IMR-90 (cell line): ENCODE measurements around the gene ATP8B4. TPM values are rescaled to one million over a fixed set of nuclear protein-coding genes. Genes with fewer than 3 reads are reported as not detected.

Experiments
- ATAC-seq: fragments of 200-7000 bp; cut with Tn5 transposase; 2 replicates; pipeline ENCODE4 v1.9.1; 2020; ENCODE audit warnings: low read depth, mild to moderate bottlenecking, moderate library complexity
- BruUV-seq: library from RNA; stranded (reverse); fragments of 400-500 nt; replicated peaks from 2 replicates; lab custom pipeline; 2021; lab: Mats Ljungman, UMichigan
- CTCF ChIA-PET: fragments of 300-600 bp; formaldehyde crosslinking; extraction: SDS; loops from one replicate; lab custom pipeline; 2021; ENCODE audit warnings: antibody characterized with exemption; lab: Yijun Ruan, JAX
- POLR2A ChIA-PET: fragments of 300-600 bp; sonication (Branson Sonifier 250); formaldehyde crosslinking; loops from one replicate; lab custom pipeline; 2022; ENCODE audit warnings: antibody characterized with exemption; ENCODE audit not compliant: unreplicated experiment; lab: Charles Lee
- DNase-seq: peaks from one replicate; pipeline ENCODE4 v3.0.0; 2013
- H2AFZ ChIP-seq: replicated peaks from 2 replicates; pipeline ENCODE3; 2013; ENCODE audit warnings: low read length, mild to moderate bottlenecking; ENCODE audit not compliant: poor library complexity
- H2AK5ac ChIP-seq: 2 replicates; pipeline ENCODE4 v1.6.1; 2013; ENCODE audit warnings: low read depth, low read length, inconsistent platforms
- H2AK9ac ChIP-seq: replicated peaks from 2 replicates; pipeline ENCODE3; 2013; ENCODE audit warnings: mild to moderate bottlenecking, low read depth, low read length, moderate library complexity; ENCODE audit not compliant: poor library complexity
- H2BK120ac ChIP-seq: 2 replicates; pipeline ENCODE4 v1.6.1; 2013; ENCODE audit warnings: low read depth, low read length, inconsistent platforms
- H2BK15ac ChIP-seq: 3 replicates; pipeline ENCODE4 v1.6.1; 2013; ENCODE audit warnings: low read depth, low read length, inconsistent platforms
- H2BK20ac ChIP-seq: 2 replicates; pipeline ENCODE4 v1.6.1; 2013; ENCODE audit warnings: low read depth, mild to moderate bottlenecking, inconsistent platforms, low read length, moderate library complexity
- H2BK5ac ChIP-seq: 2 replicates; pipeline ENCODE4 v1.6.1; 2013; ENCODE audit warnings: mild to moderate bottlenecking, low read depth, low read length, inconsistent platforms; ENCODE audit not compliant: poor library complexity, severe bottlenecking
- H3K14ac ChIP-seq: replicated peaks from 2 replicates; pipeline ENCODE4 v1.6.1; 2013; ENCODE audit warnings: low read depth, low read length, inconsistent platforms
- H3K18ac ChIP-seq: 2 replicates; pipeline ENCODE4 v1.6.1; 2013; ENCODE audit warnings: low read depth, low read length, control low read depth
- H3K23ac ChIP-seq: 2 replicates; pipeline ENCODE4 v1.6.1; 2013; ENCODE audit warnings: low read depth, low read length, inconsistent platforms
- H3K27ac ChIP-seq: 2 replicates; pipeline ENCODE4 v1.5.1; 2013; ENCODE audit warnings: mild to moderate bottlenecking, control low read depth, low read length; ENCODE audit not compliant: insufficient read depth
- H3K27me3 ChIP-seq: 2 replicates; pipeline ENCODE4 v1.6.1; 2013; ENCODE audit warnings: low read length; ENCODE audit not compliant: control insufficient read depth, insufficient read depth
- H3K36me3 ChIP-seq: 2 replicates; pipeline ENCODE4 v1.6.1; 2013; ENCODE audit warnings: low read length, mixed read lengths; ENCODE audit not compliant: control insufficient read depth, insufficient read depth
- H3K4ac ChIP-seq: 2 replicates; pipeline ENCODE4 v1.6.1; 2013; ENCODE audit warnings: low read depth, low read length, inconsistent platforms
- H3K4me1 ChIP-seq: 2 replicates; pipeline ENCODE4 v1.6.1; 2013; ENCODE audit warnings: low read length, mixed read lengths; ENCODE audit not compliant: control insufficient read depth, insufficient read depth
- H3K4me2 ChIP-seq: 2 replicates; pipeline ENCODE4 v1.6.1; 2013; ENCODE audit warnings: low read depth, mild to moderate bottlenecking, control low read depth, low read length, moderate library complexity
- H3K4me3 ChIP-seq: 2 replicates; pipeline ENCODE4 v1.5.1; 2013; ENCODE audit warnings: low read depth, mild to moderate bottlenecking, control low read depth, low read length, moderate library complexity; ENCODE audit not compliant: insufficient read depth
- H3K56ac ChIP-seq: 2 replicates; pipeline ENCODE4 v1.6.1; 2013; ENCODE audit warnings: low read length, inconsistent platforms; ENCODE audit not compliant: insufficient read depth; ENCODE audit errors: extremely low read depth
- H3K79me1 ChIP-seq, 2 experiments: 2 replicates each; pipeline ENCODE4 v1.6.1; 2013; ENCODE audit warnings: low read length in 2 of 2, inconsistent platforms in 1 of 2, low read depth in 1 of 2
- H3K9ac ChIP-seq: 2 replicates; pipeline ENCODE4 v1.6.1; 2013; ENCODE audit warnings: low read depth, low read length, control low read depth
- H3K9me1 ChIP-seq: 2 replicates; pipeline ENCODE4 v1.6.1; 2013; ENCODE audit warnings: low read length, inconsistent platforms; ENCODE audit not compliant: insufficient read depth
- H3K9me3 ChIP-seq: 2 replicates; pipeline ENCODE4 v1.6.1; 2013; ENCODE audit warnings: low read length; ENCODE audit not compliant: control insufficient read depth, insufficient read depth
- H4K20me1 ChIP-seq: 2 replicates; pipeline ENCODE4 v1.6.1; 2013; ENCODE audit warnings: low read length, inconsistent platforms; ENCODE audit not compliant: insufficient read depth
- H4K5ac ChIP-seq: 2 replicates; pipeline ENCODE4 v1.6.1; 2013; ENCODE audit warnings: mild to moderate bottlenecking, low read depth, low read length, control low read depth
- H4K8ac ChIP-seq, 2 experiments: 2 replicates each; pipeline ENCODE4 v1.6.1; 2013; ENCODE audit warnings: low read depth in 2 of 2, low read length in 2 of 2, control low read depth in 1 of 2, inconsistent platforms in 1 of 2
- H4K91ac ChIP-seq: 2 replicates; pipeline ENCODE4 v1.6.1; 2013; ENCODE audit warnings: low read depth, low read length, inconsistent platforms; ENCODE audit not compliant: insufficient read depth
- BHLHE40 ChIP-seq: fragments of 150-350 bp; IDR thresholded peaks from 2 replicates; pipeline ENCODE4 v1.6.1; 2016; ENCODE audit warnings: mild to moderate bottlenecking, low read depth, low read length
- CEBPB ChIP-seq: IDR thresholded peaks from 2 replicates; pipeline ENCODE4 v1.6.1; 2012; ENCODE audit warnings: low read depth, low read length, improper control_type of control experiment
- CHD1 ChIP-seq: IDR thresholded peaks from 2 replicates; pipeline ENCODE4 v1.6.1; 2012; ENCODE audit warnings: low read depth, low read length, improper control_type of control experiment
- FOS ChIP-seq: fragments of 150-350 bp; IDR thresholded peaks from 2 replicates; pipeline ENCODE4 v1.6.1; 2016; ENCODE audit warnings: low read depth, low read length
- MAFK ChIP-seq: IDR thresholded peaks from 2 replicates; pipeline ENCODE4 v1.6.1; 2012; ENCODE audit warnings: low read depth, low read length, improper control_type of control experiment
- MXI1 ChIP-seq: IDR thresholded peaks from 2 replicates; pipeline ENCODE4 v1.6.1; 2012; ENCODE audit warnings: low read depth, mild to moderate bottlenecking, low read length, moderate library complexity, borderline replicate concordance
- NFE2L2 ChIP-seq: fragments of 150-350 bp; IDR thresholded peaks from 2 replicates; pipeline ENCODE4 v1.6.1; 2016; ENCODE audit warnings: low read depth, mild to moderate bottlenecking, low read length
- RAD21 ChIP-seq: IDR thresholded peaks from 2 replicates; pipeline ENCODE4 v1.6.1; 2012; ENCODE audit warnings: low read length, improper control_type of control experiment
- SMC3 ChIP-seq: fragments of 150-350 bp; IDR thresholded peaks from 2 replicates; pipeline ENCODE4 v1.6.1; 2016; ENCODE audit warnings: low read depth, mild to moderate bottlenecking, antibody characterized with exemption, low read length, moderate library complexity
- WGBS, 2 experiments: methylation state at CpG; one replicate each; pipeline versions ENCODE4 v1.1.5 to v1.1.7; 2013; ENCODE audit warnings: missing lambda C conversion rate in 2 of 2; ENCODE audit not compliant: insufficient read length in 1 of 2; ENCODE audit errors: extremely low coverage in 2 of 2; 5-methylcytosine and 5-hydroxymethylcytosine counted together
- dilution Hi-C: fragments of 300-500 bp; cut with HindIII; formaldehyde crosslinking; loops from one replicate; pipeline ENCODE4 v1.14.3; 2018; ENCODE audit warnings: low sequenced_read_pairs; ENCODE audit not compliant: unreplicated experiment
- in situ Hi-C: fragments of 300-500 bp; cut with MboI; formaldehyde crosslinking; loops from 3 replicates; pipeline ENCODE4 v1.14.3; 2019; ENCODE audit warnings: low sequenced_read_pairs, inconsistent platforms, mixed read lengths
- intact Hi-C: fragments of 100-400 bp; cut with micrococcal nuclease; formaldehyde crosslinking; loops from 2 replicates; pipeline ENCODE4 v1.10.0; 2022
- polyA plus RNA-seq, 3 experiments: library from polyadenylated mRNA; depleted of rRNA; stranded (reverse); fragments of >200 nt; gene quantifications; 2 replicates each; pipeline ENCODE4 v1.2.3, GENCODE V29; 2012; ENCODE audit warnings: low replicate concordance in 1 of 3
- total RNA-seq: library from RNA; depleted of rRNA; stranded (reverse); fragments of >200 nt; gene quantifications from 2 replicates; pipeline ENCODE4 v1.2.3, GENCODE V29; 2012
- TF ChIP-seq, protein P1 (sequence below): conservative IDR thresholded peaks from 2 replicates; pipeline ENCODE4 v1.5.1; 2012; ENCODE audit warnings: mild to moderate bottlenecking, low read depth, low read length, improper control_type of control experiment

Gene ATP8B4
- total and polyA plus RNA-seq, 2 of the 4 experiments (the other 2 are of a cell fraction): 0.12 to 0.54 TPM

DNA sequence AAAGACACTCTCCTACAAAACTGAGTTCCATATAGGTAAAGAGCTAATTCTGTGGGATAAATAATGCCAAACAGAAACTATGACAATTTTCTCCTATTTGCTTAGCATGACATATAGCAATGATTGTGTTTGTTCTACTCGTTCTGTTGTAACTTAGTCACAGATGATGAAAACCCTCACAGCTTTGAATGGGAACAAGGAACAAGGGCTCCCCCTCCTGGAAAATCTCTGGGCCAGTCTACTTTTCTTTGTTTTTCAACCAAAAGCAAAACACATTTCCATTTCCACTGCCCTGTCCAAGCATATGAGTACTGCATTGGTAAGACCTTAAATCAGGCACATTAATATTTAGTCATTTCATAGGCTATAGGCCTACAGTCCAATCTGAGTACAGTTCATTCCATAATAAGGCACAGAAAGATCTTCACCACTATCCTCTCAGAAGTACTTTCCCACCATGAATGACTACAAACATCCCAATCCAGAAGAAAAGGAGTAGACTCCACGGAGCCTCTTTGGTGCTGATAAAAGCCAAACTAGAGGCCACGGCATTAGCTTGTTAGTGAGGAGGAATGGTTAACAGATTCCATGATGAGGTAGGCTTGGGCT lies 67.1 kb downstream of the ATP8B4 start:
- Histone ChIP-seq H2BK5ac (peak overlapping the region; percentile 93), H3K4me2 (peak overlapping the region; percentile 28; the same call in 1 of the 2 replicates)

More for the DNA sequence above, 67.1 kb downstream of the ATP8B4 start:
- peak overlapping the region; percentile 73 for H3K27ac ChIP-seq
- peak overlapping the region; percentile 66 for H2AK5ac ChIP-seq
- H4K5ac ChIP-seq: peak overlapping the region; percentile 95
- H2BK15ac ChIP-seq: peak overlapping the region; percentile 80
- 0 out of 4 replicates have a peak, but pooled peaks cover 0 to 5% of the 10 kb centered on the region in 2 experiments for H3K79me1 ChIP-seq
- H3K18ac ChIP-seq: peak overlapping the region; percentile 98
- ChIA-PET POLR2A (interaction anchor here (1.0 kb wide), 1 partner anchor 769 kb away, joined by 4 read pairs; no protein-coding TSS in a partner anchor), CTCF (interaction anchor here (0.5 to 1.6 kb wide), 6 partner anchors 150 to 816 kb away, joined by 3 to 10 read pairs (median 3); no protein-coding TSS in a partner anchor)
- H3K4me3 ChIP-seq: no peak overlapping the region
- intact Hi-C loops (loop anchor here (1.0 to 10.0 kb wide), 8 partner anchors 85 to 1190 kb away; partner anchors contain the start of genes COPS2, DTWD1 and FAM227B), dilution Hi-C loops (no loop called here), in situ Hi-C loops (loop anchor here (5.0 kb wide), 2 partner anchors 630 to 810 kb away; partner anchors contain the start of gene FGF7)
- peak overlapping the region; percentile 94 for H4K91ac ChIP-seq
- no peaks in the 10 kb centered on the region for H4K20me1 ChIP-seq
- DNase-seq (peak; percentile 91), ATAC-seq (peak; percentile 61)
- peak overlapping the region; percentile 46 for H2AK9ac ChIP-seq
- 50% methylated on average over 1 of the region's 3 CpGs; no CpG with 5 or more reads in 1 of the 2 experiments for WGBS, 2 experiments
- peak overlapping the region; percentile 38 to 86 for H4K8ac ChIP-seq
- H3K9ac ChIP-seq: peak overlapping the region; percentile 41
- H2BK20ac ChIP-seq: peak overlapping the region; percentile 97
- H3K56ac ChIP-seq: peak overlapping the region; percentile 37
- H3K23ac ChIP-seq: peak overlapping the region; percentile 31; the same call in 1 of the 2 replicates
- peaks cover 9% of the 10 kb centered on the region for H3K9me1 ChIP-seq
- H3K4me1 ChIP-seq: peaks cover 24% of the 10 kb centered on the region
- H2AFZ ChIP-seq: no peak overlapping the region
- no peaks in the 10 kb centered on the region; the same call in none of the 2 replicates for H3K9me3 ChIP-seq
- BruUV-seq: no TSS peak
- TF ChIP-seq BHLHE40: no peak; the same call in 1 of the 2 replicates
- TF ChIP-seq FOS: peak; percentile 37; the same call in 1 of the 2 replicates
- peak; percentile 95 for TF ChIP-seq RAD21
- peak; percentile 85 for TF ChIP-seq SMC3
- TF ChIP-seq, protein P1, sequence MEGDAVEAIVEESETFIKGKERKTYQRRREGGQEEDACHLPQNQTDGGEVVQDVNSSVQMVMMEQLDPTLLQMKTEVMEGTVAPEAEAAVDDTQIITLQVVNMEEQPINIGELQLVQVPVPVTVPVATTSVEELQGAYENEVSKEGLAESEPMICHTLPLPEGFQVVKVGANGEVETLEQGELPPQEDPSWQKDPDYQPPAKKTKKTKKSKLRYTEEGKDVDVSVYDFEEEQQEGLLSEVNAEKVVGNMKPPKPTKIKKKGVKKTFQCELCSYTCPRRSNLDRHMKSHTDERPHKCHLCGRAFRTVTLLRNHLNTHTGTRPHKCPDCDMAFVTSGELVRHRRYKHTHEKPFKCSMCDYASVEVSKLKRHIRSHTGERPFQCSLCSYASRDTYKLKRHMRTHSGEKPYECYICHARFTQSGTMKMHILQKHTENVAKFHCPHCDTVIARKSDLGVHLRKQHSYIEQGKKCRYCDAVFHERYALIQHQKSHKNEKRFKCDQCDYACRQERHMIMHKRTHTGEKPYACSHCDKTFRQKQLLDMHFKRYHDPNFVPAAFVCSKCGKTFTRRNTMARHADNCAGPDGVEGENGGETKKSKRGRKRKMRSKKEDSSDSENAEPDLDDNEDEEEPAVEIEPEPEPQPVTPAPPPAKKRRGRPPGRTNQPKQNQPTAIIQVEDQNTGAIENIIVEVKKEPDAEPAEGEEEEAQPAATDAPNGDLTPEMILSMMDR: peak; percentile 94
- TF ChIP-seq MAFK: peak; percentile 45; the same call in 1 of the 2 replicates
- peak; percentile 90 for TF ChIP-seq CEBPB
- no peak for TF ChIP-seq MXI1
- no peak for TF ChIP-seq CHD1
- TF ChIP-seq NFE2L2: no peak
- peak overlapping the region; percentile 43 for H3K14ac ChIP-seq
- H2BK120ac ChIP-seq: peak overlapping the region; percentile 94
- no peaks in the 10 kb centered on the region for H3K36me3 ChIP-seq
- peak overlapping the region; percentile 87 for H3K4ac ChIP-seq
- no peaks in the 10 kb centered on the region for H3K27me3 ChIP-seq
